GM18873 (cell line): ENCODE data around the gene PPP1R1B.

ENCODE experiments used
- ATAC-seq: cut with Tn5 transposase; IDR thresholded peaks from one replicate; pipeline ENCODE4 v1.9.1; 2021; ENCODE audit warnings: mild to moderate bottlenecking, moderate library complexity, moderate number of reproducible peaks; ENCODE audit not compliant: unreplicated experiment, low FRiP score

PPP1R1B gene

GRCh38 chr17:39666231-39666600 lies 39.5 kb downstream of the PPP1R1B start:
- no peak for ATAC-seq

GRCh38 chr17:39666601-39667261 lies 40.0 kb downstream of the PPP1R1B start:
- no peak for ATAC-seq

- ATAC-seq, result no peak
These were observed 40.7 kb downstream of the PPP1R1B start for GRCh38 chr17:39667262-39667944.

- ATAC-seq, result no peak
These were observed 41.5 kb downstream of the PPP1R1B start, which contains the start of gene PNMT for GRCh38 chr17:39667945-39668924. PNMT (plus strand) TSS chr17:39668453; CDS start chr17:39668476, 23 bp downstream.

GRCh38 chr17:39669897-39670735 lies 43.4 kb downstream of the PPP1R1B start:
- ATAC-seq, result no peak

- ATAC-seq, result no peak
These were observed 44.0 kb downstream of the PPP1R1B start for GRCh38 chr17:39670746-39671145.

- ATAC-seq, result no peak
These were observed 45.1 kb downstream of the PPP1R1B start for GRCh38 chr17:39671651-39672521.

- no peak for ATAC-seq
These were observed 46.0 kb downstream of the PPP1R1B start for GRCh38 chr17:39672522-39673334.

- ATAC-seq, result no peak
These were observed 46.8 kb downstream of the PPP1R1B start for GRCh38 chr17:39673335-39674081.

GRCh38 chr17:39674179-39674578 lies 47.4 kb downstream of the PPP1R1B start:
- ATAC-seq, result no peak

GRCh38 chr17:39674702-39675389 lies 48.1 kb downstream of the PPP1R1B start:
- no peak for ATAC-seq

GRCh38 chr17:39675390-39676082 lies 48.8 kb downstream of the PPP1R1B start:
- no peak for ATAC-seq

- ATAC-seq, result no peak
These were observed 49.6 kb downstream of the PPP1R1B start for GRCh38 chr17:39676198-39676819.

GRCh38 chr17:39677072-39677471 lies 50.3 kb downstream of the PPP1R1B start:
- no peak for ATAC-seq

- ATAC-seq, result no peak
These were observed 51.0 kb downstream of the PPP1R1B start for GRCh38 chr17:39677542-39678339.
